Suprapubic skin (tissue), 4 donors: ENCODE measurements around the gene SAA2.

ENCODE experiments used
- EP300 ChIP-seq: sonication (generic); formaldehyde crosslinking; IDR thresholded peaks from one replicate; pipeline ENCODE4 v1.6.1; 2017; ENCODE audit warnings: antibody characterized with exemption
- POLR2A ChIP-seq, 2 donors: fragments of 450-650 bp; IDR thresholded peaks; one replicate each; pipeline ENCODE4 v1.6.1; 2017; ENCODE audit warnings: antibody characterized with exemption in 2 of 2, mild to moderate bottlenecking in 2 of 2, moderate library complexity in 2 of 2
- POLR2AphosphoS5 ChIP-seq, 3 donors: sonication (generic); formaldehyde crosslinking; IDR thresholded peaks; one replicate each; pipeline ENCODE4 v1.6.1; 2017; ENCODE audit warnings: antibody characterized with exemption in 3 of 3
- TF ChIP-seq, protein P1 (sequence below), 2 donors: fragments of 200-600 bp in 1 of 2; fragments of 450-650 bp in 1 of 2; sonication (generic) in 1 of 2; IDR thresholded peaks; one replicate each; pipeline ENCODE4 v1.5.1; 2016 to 2019; ENCODE audit warnings: antibody characterized with exemption in 2 of 2, mild to moderate bottlenecking in 1 of 2, moderate library complexity in 1 of 2

DNA sequence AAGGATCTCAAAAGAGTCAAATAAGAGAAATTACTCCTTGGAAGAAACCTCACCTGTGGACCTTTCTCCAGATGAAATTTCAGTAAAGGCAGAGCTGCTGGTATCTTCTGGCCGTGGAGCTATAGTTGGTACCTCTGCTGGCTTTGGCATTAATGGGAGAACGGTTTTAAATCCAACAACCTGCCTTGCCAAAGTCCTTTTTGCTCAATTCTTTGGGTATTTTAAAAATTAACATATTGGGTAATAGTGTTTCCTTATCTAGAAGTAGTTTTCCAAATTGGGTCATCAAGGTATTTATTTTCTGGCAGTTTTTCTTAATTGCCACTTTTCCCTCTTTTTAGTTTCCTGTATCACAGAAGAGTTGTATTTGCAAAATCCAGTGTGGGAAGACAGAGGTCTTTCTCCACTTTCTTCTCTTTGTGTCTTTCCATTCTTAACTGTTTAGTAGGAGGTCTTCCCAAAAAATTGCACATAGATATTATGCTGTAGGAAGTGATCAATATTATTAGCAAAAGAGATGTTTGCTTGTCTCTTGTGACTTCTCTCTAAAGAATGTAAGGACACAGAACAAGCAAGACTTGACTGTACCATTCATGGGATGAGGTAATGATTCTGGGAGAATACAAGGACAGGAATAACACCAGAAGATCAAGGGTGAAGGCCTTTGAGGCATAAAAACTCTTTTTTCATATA is 11.7 kb downstream of the SAA2 start, which contains the start of gene SAA4:
- no peak for TF ChIP-seq POLR2A (IDR thresholded peaks at IDR 0.05)
- TF ChIP-seq, protein P1, sequence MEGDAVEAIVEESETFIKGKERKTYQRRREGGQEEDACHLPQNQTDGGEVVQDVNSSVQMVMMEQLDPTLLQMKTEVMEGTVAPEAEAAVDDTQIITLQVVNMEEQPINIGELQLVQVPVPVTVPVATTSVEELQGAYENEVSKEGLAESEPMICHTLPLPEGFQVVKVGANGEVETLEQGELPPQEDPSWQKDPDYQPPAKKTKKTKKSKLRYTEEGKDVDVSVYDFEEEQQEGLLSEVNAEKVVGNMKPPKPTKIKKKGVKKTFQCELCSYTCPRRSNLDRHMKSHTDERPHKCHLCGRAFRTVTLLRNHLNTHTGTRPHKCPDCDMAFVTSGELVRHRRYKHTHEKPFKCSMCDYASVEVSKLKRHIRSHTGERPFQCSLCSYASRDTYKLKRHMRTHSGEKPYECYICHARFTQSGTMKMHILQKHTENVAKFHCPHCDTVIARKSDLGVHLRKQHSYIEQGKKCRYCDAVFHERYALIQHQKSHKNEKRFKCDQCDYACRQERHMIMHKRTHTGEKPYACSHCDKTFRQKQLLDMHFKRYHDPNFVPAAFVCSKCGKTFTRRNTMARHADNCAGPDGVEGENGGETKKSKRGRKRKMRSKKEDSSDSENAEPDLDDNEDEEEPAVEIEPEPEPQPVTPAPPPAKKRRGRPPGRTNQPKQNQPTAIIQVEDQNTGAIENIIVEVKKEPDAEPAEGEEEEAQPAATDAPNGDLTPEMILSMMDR (IDR thresholded peaks at IDR 0.05): no peak
- TF ChIP-seq EP300: no peak
- no peak for TF ChIP-seq POLR2AphosphoS5 (IDR thresholded peaks at IDR 0.05)
